Activated T-cell treated with anti-CD3 and anti-CD28 coated beads, Interleukin-2, amount 50 U/mL, for 72 hours (primary cell): Measurements from ENCODE around the gene TUFT1. TPM values are rescaled to one million over a fixed set of nuclear protein-coding genes. Genes with fewer than 3 reads are reported as not detected.

ENCODE experiments used
- ATAC-seq, 2 donors: fragments of 150-1000 bp; cut with Tn5 transposase; replicated peaks in 1 of 2; 2 replicates each; pipeline ENCODE4 v1.10.0; 2021; ENCODE audit warnings: moderate library complexity in 2 of 2, mild to moderate bottlenecking in 1 of 2
- DNase-seq, 2 donors: peaks; one replicate each; pipeline ENCODE4 v3.0.0; 2021 to 2022; ENCODE audit warnings: mixed read lengths in 1 of 2
- H3K27ac Mint-ChIP-seq: one replicate; pipeline ENCODE4 v1.8.0; 2022; ENCODE audit warnings: mild to moderate bottlenecking, moderate library complexity, mixed read lengths
- H3K27me3 Mint-ChIP-seq: one replicate; pipeline ENCODE4 v1.8.0; 2022; ENCODE audit warnings: low read depth, mixed read lengths
- H3K36me3 Mint-ChIP-seq, 2 donors: one replicate each; pipeline ENCODE4 v1.8.0; 2022; ENCODE audit warnings: mixed read lengths in 2 of 2, mild to moderate bottlenecking in 1 of 2; ENCODE audit not compliant: insufficient read depth in 2 of 2
- H3K4me1 Mint-ChIP-seq: one replicate; pipeline ENCODE4 v1.8.0; 2022; ENCODE audit warnings: low read depth, mixed read lengths
- H3K4me3 Mint-ChIP-seq, 2 donors: one replicate each; pipeline ENCODE4 v1.8.0; 2022; ENCODE audit warnings: mild to moderate bottlenecking in 2 of 2, mixed read lengths in 2 of 2, moderate library complexity in 2 of 2
- H3K9me3 Mint-ChIP-seq, 2 donors: one replicate each; pipeline ENCODE4 v1.8.0; 2022; ENCODE audit warnings: mixed read lengths in 2 of 2
- total RNA-seq, 2 donors: library from RNA; stranded (reverse); gene quantifications; one replicate each; pipeline ENCODE4 v1.2.3, GENCODE V29; 2022

The TUFT1 gene
- total RNA-seq, 2 donors from 2014 or later = 4.3 to 4.8 TPM

DNA sequence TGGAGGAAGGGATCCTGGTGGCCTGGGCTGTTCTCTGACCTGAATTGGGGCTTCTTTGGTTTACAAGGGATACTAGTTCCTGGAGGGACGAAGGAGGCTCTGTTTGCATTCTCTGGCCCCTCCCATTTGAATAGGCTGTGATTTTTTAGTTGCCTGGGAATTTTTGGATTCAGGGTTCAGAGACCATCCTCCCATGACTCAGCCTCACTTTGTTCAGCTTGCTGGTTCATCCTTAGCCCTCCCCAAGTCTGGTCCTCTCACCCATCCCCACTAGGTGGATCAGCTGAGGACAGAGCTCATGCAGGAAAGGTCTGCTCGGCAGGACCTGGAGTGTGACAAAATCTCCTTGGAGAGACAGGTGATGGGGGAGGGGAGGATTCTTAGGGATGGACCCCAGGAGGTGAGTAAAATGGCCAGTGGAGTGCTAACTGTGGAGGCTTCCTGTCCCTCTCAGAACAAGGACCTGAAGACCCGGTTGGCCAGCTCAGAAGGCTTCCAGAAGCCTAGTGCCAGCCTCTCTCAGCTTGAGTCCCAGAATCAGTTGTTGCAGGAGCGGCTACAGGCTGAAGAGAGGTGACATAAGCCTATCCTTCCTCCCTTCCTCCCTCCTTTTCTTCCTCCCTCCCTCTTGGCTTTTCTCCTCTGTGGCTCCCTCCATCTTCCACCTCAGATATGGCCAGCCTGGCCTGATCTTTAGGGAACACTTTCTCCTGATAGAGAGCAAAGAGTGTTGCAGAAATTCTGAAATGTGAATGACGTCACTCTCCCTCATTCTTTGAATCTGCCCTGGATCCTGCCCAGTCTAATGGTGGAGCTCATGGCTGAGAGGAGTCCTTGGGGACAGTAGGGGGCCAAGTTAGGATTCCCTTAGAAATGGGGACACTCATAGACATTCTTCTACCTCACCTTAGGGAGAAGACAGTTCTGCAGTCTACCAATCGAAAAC lies 4.5 kb upstream of the TUFT1 start:
- Mint-ChIP-seq H3K4me3 (no peak overlapping the region), H3K9me3 (no peaks in the 10 kb centered on the region), H3K27ac (no peak overlapping the region), H3K27me3 (no peaks in the 10 kb centered on the region), H3K36me3 (no peaks in the 10 kb centered on the region), H3K4me1 (peaks cover 9% of the 10 kb centered on the region)
- no peak for ATAC-seq
- DNase-seq = no peak

DNA sequence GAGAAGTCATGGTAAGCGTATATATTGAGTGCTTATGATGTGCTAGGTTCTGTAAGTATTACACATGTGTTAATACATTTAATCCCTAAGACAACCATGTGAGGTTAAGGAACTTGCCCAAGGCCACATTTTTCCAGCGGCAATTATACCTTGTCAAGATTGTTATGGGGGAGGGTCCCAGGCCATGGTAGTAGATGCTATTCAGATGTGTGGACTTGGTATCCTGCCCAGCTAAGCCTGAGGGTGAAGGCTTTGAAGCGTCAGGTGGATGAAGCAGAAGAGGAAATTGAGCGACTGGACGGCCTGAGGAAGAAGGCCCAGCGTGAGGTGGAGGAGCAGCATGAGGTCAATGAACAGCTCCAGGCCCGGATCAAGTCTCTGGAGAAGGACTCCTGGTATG lies 3.6 kb upstream of the TUFT1 start:
- ATAC-seq (no peak), DNase-seq (no peak)
- Mint-ChIP-seq H3K4me1 (peaks cover 18% of the 10 kb centered on the region), H3K27me3 (peaks cover 3% of the 10 kb centered on the region), H3K9me3 (no peaks in the 10 kb centered on the region), H3K4me3 (no peak overlapping the region), H3K36me3 (no peaks in the 10 kb centered on the region), H3K27ac (no peak overlapping the region)

DNA sequence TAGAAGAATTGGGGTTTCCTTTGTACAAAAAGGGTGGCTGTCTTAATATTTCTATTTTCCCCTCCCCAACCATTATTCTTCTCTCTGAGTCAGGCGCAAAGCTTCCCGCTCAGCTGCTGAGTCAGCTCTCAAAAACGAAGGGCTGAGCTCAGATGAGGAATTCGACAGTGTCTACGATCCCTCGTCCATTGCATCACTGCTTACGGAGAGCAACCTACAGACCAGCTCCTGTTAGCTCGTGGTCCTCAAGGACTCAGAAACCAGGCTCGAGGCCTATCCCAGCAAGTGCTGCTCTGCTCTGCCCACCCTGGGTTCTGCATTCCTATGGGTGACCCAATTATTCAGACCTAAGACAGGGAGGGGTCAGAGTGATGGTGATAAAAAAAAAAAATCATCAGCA lies 3.0 kb upstream of the TUFT1 start:
- Mint-ChIP-seq H3K36me3 (no peaks in the 10 kb centered on the region), H3K9me3 (no peaks in the 10 kb centered on the region), H3K4me1 (peaks cover 23% of the 10 kb centered on the region), H3K27me3 (peaks cover 9% of the 10 kb centered on the region), H3K4me3 (no peak overlapping the region), H3K27ac (no peak overlapping the region)
- no peak for DNase-seq
- no peak for ATAC-seq

DNA sequence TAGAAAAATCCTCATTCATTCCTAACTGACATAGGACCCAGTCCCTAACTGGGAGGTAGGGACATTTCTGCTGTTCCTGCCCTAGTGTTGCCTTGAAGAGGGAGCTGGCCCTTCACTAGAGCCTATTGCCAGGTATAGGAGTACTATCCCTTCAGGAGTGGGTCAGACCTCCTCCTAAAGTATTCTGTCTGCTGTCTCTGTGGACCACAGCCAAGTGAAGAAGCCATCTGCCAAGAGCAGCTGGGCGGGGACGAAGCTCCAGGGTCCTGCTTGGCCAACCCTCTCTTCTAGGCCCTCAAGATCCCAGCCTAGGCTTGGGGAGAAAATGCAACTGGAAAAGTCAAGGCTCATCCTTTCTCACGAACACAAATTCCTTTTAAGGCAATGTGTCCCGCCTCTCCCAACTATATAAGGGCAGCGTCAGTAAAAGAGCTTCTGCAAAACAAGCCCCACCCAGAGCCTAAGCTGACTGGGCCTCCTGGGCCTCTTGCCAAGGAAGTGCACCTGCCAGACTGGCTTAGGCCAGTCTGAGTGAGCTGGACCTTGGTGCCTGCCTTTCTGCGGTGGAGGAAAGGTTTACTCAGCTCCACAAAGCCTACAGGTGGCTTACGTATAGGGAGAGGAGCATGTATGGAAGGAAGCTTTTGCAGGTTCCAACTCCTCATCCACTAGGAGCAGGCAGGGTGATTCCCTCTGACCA lies 638 bp upstream of the TUFT1 start:
- Mint-ChIP-seq H3K9me3 (no peaks in the 10 kb centered on the region), H3K27me3 (peaks cover 17% of the 10 kb centered on the region), H3K27ac (no peak overlapping the region), H3K4me1 (peaks cover 23% of the 10 kb centered on the region), H3K4me3 (peak overlapping the region; percentile 89 to 96), H3K36me3 (no peaks in the 10 kb centered on the region)
- peak; percentile 50 to 58 for DNase-seq
- peak; percentile 38 to 49 for ATAC-seq

DNA sequence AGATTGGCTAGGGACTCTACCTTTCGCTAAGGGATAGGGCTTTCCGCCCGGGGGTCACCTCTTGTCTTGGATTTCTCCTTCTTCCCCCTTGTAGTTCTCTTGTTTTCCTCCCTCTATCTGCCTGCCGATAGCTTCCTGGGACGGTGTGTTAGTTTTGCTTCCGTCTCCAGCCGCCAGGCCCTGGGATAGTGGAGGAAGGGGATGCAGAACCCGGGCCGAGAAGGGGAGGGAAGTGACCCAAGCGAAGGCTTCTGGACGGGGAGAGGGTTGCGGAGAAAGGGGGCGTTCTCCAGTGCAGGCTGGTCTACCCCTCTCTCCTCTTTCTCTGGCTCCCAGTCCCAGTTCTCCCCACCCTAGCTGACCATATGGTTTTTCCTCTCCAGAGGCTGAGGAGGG lies 871 bp downstream of the TUFT1 start:
- Mint-ChIP-seq H3K4me1 (peaks cover 23% of the 10 kb centered on the region), H3K9me3 (no peaks in the 10 kb centered on the region), H3K27ac (peak overlapping the region; percentile 70), H3K4me3 (peak overlapping the region; percentile 89 to 96), H3K36me3 (no peaks in the 10 kb centered on the region), H3K27me3 (peaks cover 17% of the 10 kb centered on the region)
- ATAC-seq (no peak), DNase-seq (no peak)

DNA sequence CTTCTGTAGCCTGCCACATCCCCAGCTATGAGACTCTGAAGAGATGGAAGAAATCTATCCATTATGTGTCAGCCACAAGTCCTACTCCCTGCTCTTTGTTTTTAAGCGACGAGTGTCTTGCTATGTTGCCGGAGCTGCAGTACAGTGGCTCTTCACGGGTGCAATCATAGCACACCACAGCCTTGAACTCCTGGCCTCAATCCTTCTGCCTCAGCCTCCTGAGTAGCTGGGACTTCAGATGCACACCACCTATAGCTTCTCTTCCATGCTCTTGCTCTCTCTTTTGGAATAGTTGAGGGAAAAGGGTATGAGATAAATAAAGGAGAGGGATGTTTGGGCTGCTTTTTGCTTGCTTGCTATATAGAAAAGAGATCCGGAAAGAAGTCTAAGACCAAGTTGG lies 1.6 kb downstream of the TUFT1 start:
- no peaks in the 10 kb centered on the region for H3K9me3 Mint-ChIP-seq
- ATAC-seq (no peak), DNase-seq (no peak)
- H3K27ac Mint-ChIP-seq = no peak overlapping the region
- peaks cover 17% of the 10 kb centered on the region for H3K27me3 Mint-ChIP-seq
- peak overlapping the region; percentile 89 to 96 for H3K4me3 Mint-ChIP-seq
- no peaks in the 10 kb centered on the region for H3K36me3 Mint-ChIP-seq
- peaks cover 23% of the 10 kb centered on the region for H3K4me1 Mint-ChIP-seq

DNA sequence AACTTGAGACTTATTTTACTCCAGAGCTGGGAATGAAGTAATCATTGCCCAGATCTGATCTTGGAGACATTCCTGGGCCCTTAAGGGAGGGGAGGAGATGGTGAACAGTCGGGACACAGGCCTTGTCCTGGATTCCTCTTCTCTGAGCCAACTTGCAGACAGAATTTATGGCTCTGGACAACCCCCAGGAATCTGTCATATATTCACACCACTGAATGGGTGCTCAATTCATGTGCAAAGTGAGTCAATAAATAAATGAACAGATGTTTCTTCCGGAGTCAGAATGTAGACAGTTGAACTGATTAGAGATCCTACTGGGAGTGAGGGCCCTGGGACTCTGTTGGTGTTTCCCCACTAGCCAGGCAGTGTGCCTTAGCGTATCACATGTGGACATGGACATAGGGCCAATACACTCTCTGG lies 2.6 kb downstream of the TUFT1 start:
- no peak for ATAC-seq
- Mint-ChIP-seq H3K4me3 (no peak overlapping the region), H3K36me3 (no peaks in the 10 kb centered on the region)

DNA sequence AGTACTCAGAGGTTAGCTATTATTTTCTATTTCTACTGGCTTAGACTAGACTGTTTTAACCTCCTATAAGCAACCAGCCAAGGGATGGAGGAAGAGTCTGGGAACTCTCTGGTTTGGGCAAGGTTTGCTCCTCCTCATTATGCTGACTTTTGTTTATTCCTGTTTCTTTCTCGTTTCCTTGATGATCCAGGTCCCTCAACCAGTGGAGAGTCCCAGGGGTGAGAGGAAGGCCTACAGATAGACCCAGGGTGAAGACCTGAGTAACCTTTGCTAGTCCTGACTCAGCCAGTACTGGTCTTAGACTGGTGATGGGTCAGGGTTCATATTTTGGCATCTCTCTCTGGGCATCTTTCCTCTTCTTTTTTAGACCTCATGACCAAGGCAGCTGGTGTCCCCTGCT lies 5.4 kb downstream of the TUFT1 start:
- Mint-ChIP-seq H3K4me3 (no peak overlapping the region), H3K36me3 (no peaks in the 10 kb centered on the region), H3K27ac (no peak overlapping the region), H3K9me3 (no peaks in the 10 kb centered on the region), H3K27me3 (peaks cover 17% of the 10 kb centered on the region), H3K4me1 (peaks cover 21% of the 10 kb centered on the region)
- DNase-seq (no peak), ATAC-seq (peak in 1 of 2 donors; percentile 38)

More for the DNA sequence above, 2.6 kb downstream of the TUFT1 start:
- H3K4me1 Mint-ChIP-seq = peaks cover 29% of the 10 kb centered on the region
- peaks cover 17% of the 10 kb centered on the region for H3K27me3 Mint-ChIP-seq
- DNase-seq = no peak
- no peak overlapping the region for H3K27ac Mint-ChIP-seq
- H3K9me3 Mint-ChIP-seq = no peaks in the 10 kb centered on the region

DNA sequence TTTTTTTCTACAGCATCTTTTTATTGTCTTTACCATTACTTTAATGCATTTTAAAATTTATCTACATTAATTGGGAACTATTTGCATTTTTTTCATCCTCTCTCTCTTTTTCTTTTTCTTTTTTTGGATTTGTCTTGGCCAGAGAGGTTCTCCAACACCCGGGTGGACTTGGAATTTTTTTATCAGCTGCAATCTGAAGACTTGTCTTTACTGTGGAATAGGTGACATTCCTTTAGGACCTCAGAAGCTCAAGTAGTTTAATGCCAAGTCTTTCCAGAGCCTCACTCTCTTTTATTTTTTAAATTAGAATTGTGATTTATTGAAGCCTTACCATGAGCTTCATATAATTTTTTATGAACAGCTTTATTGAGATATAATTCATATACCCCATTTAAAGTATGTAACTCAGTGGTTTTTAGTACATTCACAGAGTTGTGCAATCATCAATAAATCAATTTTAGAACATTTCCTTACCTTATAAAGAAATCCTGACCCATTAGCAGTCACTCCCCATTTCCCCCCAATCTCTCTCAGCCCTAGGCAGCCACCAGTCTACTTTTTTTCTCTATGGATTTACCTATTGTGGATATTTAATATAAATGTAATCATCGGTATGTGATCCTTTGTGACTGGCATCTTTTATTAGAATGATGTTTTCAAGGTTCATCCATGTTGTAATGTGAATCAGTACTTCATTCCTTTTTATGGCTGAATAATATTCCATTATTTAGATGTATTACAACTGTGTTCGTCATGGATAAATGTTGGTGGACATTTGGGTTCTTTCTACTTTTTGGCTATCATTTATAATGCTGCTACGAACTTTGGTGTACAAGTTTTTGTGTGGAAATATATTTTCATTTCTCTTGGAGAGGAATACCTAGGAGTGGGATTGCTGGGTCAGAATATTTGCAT lies 6.2 kb downstream of the TUFT1 start:
- Mint-ChIP-seq H3K9me3 (no peaks in the 10 kb centered on the region), H3K27me3 (peaks cover 17% of the 10 kb centered on the region), H3K4me3 (no peak overlapping the region), H3K27ac (peak overlapping the region; percentile 36), H3K36me3 (no peaks in the 10 kb centered on the region), H3K4me1 (peaks cover 13% of the 10 kb centered on the region)
- ATAC-seq (no peak), DNase-seq (no peak)

DNA sequence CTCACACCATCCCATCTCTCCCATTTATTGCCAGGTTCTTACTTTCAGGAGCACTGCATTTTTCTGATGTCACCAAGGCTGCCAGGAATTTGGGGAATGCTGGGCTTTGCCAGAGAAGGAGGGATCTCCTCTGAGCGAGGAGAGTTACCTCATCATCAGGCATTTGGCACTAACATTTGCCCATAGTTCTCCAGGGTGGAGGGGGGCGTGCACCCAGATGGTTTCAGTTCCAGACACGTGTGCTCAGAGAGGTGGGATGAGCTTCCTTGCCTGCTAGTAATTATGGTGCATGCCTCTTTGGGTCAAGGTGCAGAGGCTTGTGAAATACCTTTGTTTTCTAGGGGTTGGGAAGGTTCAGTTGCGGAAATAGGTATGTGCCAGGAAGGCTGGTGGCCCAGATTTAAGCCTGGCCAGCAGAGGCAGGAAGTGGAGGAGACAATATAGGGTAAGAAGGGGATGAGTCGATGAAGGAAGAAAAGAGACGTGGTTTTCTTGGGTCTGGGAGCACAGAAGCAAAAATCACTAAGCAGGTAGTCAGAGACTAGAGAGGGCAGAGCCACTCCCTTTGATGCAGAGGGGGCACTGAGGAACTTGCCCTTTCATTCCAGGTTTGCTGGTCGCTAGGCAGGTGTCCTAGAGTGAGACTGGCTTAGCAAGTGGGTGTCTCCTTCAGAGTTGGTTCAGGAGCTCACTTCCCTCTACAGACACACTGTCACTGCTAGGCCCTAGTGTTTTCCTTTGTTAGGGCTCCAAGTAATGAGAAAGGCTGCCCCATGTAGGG lies 7.2 kb downstream of the TUFT1 start:
- DNase-seq (no peak), ATAC-seq (no peak)
- Mint-ChIP-seq H3K36me3 (no peaks in the 10 kb centered on the region), H3K4me1 (peaks cover 6% of the 10 kb centered on the region), H3K4me3 (no peak overlapping the region), H3K27me3 (peaks cover 6% of the 10 kb centered on the region), H3K9me3 (no peaks in the 10 kb centered on the region), H3K27ac (no peak overlapping the region)

DNA sequence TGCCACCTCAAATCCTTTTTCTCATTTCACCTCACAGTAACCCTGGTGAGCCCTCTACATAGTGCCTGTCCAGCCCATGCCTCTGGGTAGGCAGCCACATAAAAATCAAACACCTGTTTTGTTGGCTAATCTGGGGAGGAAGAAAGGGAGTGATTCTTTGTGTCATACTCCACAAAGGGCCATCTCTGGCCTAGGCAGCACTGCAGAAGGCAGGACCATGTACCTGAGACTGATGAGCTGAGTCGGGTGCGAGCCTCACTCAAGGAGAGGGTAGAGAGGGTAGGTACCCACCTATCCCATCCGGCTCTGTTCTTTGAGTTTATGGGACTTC lies 7.8 kb downstream of the TUFT1 start:
- H3K27me3 Mint-ChIP-seq = peaks cover under 1% of the 10 kb centered on the region
- DNase-seq (no peak), ATAC-seq (no peak)
- no peaks in the 10 kb centered on the region for H3K36me3 Mint-ChIP-seq
- no peak overlapping the region for H3K4me3 Mint-ChIP-seq
- no peaks in the 10 kb centered on the region for H3K9me3 Mint-ChIP-seq
- H3K4me1 Mint-ChIP-seq = peaks cover 6% of the 10 kb centered on the region
- H3K27ac Mint-ChIP-seq = no peak overlapping the region

DNA sequence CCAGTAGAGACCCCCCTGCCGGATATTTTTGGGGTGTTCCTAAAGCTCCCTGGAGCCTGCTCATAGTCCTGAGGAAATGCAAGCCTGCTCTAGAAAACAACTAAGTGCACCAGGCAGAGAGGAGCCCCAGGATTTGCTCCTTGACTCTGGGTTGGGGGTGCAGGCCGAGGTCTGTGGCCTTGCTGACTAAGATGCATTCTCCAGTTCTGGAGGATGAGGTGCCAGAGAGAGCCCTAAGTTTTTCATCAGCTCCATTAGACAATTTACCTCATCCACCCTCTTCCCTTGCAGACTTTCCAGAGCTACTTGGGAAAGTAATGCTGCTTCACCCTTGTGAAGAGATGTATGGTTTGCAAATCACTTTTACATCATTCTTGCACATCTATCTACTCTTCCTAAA lies 9.1 kb downstream of the TUFT1 start:
- no peak overlapping the region for H3K4me3 Mint-ChIP-seq
- no peaks in the 10 kb centered on the region for H3K9me3 Mint-ChIP-seq
- H3K36me3 Mint-ChIP-seq = no peaks in the 10 kb centered on the region
- ATAC-seq = no peak
- DNase-seq = no peak
- H3K4me1 Mint-ChIP-seq = peaks cover 6% of the 10 kb centered on the region
- no peaks in the 10 kb centered on the region for H3K27me3 Mint-ChIP-seq
- H3K27ac Mint-ChIP-seq = no peak overlapping the region
